Testis (tissue), 3 donors: Measurements from ENCODE around the gene ZEB2. TPM values are rescaled to one million over a fixed set of nuclear protein-coding genes. Genes with fewer than 3 reads are reported as not detected.

Experiments
- DNase-seq: peaks from one replicate; pipeline ENCODE4 v3.0.0-alpha.2; 2019
- H3K27ac ChIP-seq, 2 donors: fragments of 200-600 bp; sonication (generic); one replicate each; pipeline ENCODE4 v1.5.1; 2019
- H3K27me3 ChIP-seq: fragments of 200-600 bp; sonication (generic); one replicate; pipeline ENCODE4 v1.5.1; 2019
- H3K36me3 ChIP-seq: fragments of 200-600 bp; sonication (generic); one replicate; pipeline ENCODE4 v1.5.1; 2017; ENCODE audit warnings: low read depth; ENCODE audit errors: missing control alignments
- H3K4me1 ChIP-seq: fragments of 200-600 bp; sonication (generic); one replicate; pipeline ENCODE4 v1.5.1; 2019
- H3K4me3 ChIP-seq, 2 donors: fragments of 200-600 bp; sonication (generic); one replicate each; pipeline ENCODE4 v1.5.1; 2017 to 2019
- H3K9me3 ChIP-seq: fragments of 200-600 bp; sonication (generic); one replicate; pipeline ENCODE4 v1.5.1; 2017
- CTCF ChIP-seq, 3 experiments: fragments of 450-650 bp in 2 of 3; fragments of 200-600 bp in 1 of 3; sonication (generic) in 1 of 3; IDR thresholded peaks; one replicate each; pipeline ENCODE4 v1.5.1; 2016 to 2019; ENCODE audit warnings: antibody characterized with exemption in 3 of 3, mild to moderate bottlenecking in 2 of 3, moderate library complexity in 1 of 3
- POLR2A ChIP-seq: fragments of 450-650 bp; IDR thresholded peaks from one replicate; pipeline ENCODE4 v1.6.1; 2017; ENCODE audit warnings: antibody characterized with exemption, mild to moderate bottlenecking, moderate library complexity
- WGBS, 2 donors: methylation state at CpG; one replicate each; pipeline ENCODE4 v1.1.5; 2018; 5-methylcytosine and 5-hydroxymethylcytosine counted together
- intact Hi-C: fragments of 100-400 bp; cut with DNase I; formaldehyde crosslinking; loops from one replicate; pipeline ENCODE4 v1.15.1; 2023; ENCODE audit warnings: low total_unique reads
- polyA plus RNA-seq: library from polyadenylated mRNA; stranded (reverse); fragments of 350-450 nt; fragmentation: Illumina TruSeq; extraction: RNeasy Lipid Tissue Mini Kit (QIAGEN cat#74804); gene quantifications from one replicate; pipeline ENCODE4 v1.2.3, GENCODE V29; 2014; ENCODE audit warnings: low read depth, low replicate concordance; ENCODE audit not compliant: insufficient read depth
- total RNA-seq, 2 donors: library from RNA; depleted of rRNA; stranded (reverse); fragments of >200 nt; gene quantifications; one replicate each; pipeline ENCODE4 v1.2.3, GENCODE V29; 2016

ZEB2 gene
- total and polyA plus RNA-seq, 3 donors from 2014 or later: 38.7 to 96.4 (median 87.8) TPM

- H3K36me3 ChIP-seq: no peaks in the 10 kb centered on the region
- H3K4me3 ChIP-seq: no peak overlapping the region
- H3K27me3 ChIP-seq: no peaks in the 10 kb centered on the region
- H3K27ac ChIP-seq: peak overlapping the region in 1 of 2 donors; percentile 25
- H3K4me1 ChIP-seq: peaks cover 22% of the 10 kb centered on the region
- no peak for DNase-seq
- intact Hi-C loops: no loop called here
- TF ChIP-seq CTCF (IDR thresholded peaks at IDR 0.05) (no peak), POLR2A (no peak)
- no peaks in the 10 kb centered on the region for H3K9me3 ChIP-seq
These were observed 158.2 kb downstream of the ZEB2 start for GRCh38 chr2:144361742-144362141.

GRCh38 chr2:144359684-144360083, 160.2 kb downstream of the ZEB2 start:
- Histone ChIP-seq H3K27me3 (no peaks in the 10 kb centered on the region), H3K9me3 (no peaks in the 10 kb centered on the region), H3K4me1 (peaks cover 33% of the 10 kb centered on the region), H3K36me3 (no peaks in the 10 kb centered on the region), H3K27ac (peak overlapping the region; percentile 52 to 77), H3K4me3 (no peak overlapping the region)
- WGBS, 2 donors: 81 to 100% methylated on average over 1 of the region's 1 CpG
- DNase-seq: no peak
- intact Hi-C loops: no loop called here
- TF ChIP-seq POLR2A: no peak
- no peak for TF ChIP-seq CTCF (IDR thresholded peaks at IDR 0.05)

- Histone ChIP-seq H3K36me3 (no peaks in the 10 kb centered on the region), H3K27ac (peak overlapping the region; percentile 52 to 77), H3K27me3 (no peaks in the 10 kb centered on the region), H3K4me3 (no peak overlapping the region), H3K4me1 (peaks cover 33% of the 10 kb centered on the region), H3K9me3 (no peaks in the 10 kb centered on the region)
- TF ChIP-seq CTCF (IDR thresholded peaks at IDR 0.05) (no peak), POLR2A (no peak)
- DNase-seq: peak; percentile 43
- intact Hi-C loops: no loop called here
- WGBS, 2 donors: 30 to 37% methylated on average over 4 of the region's 4 CpGs
These were observed 160.9 kb downstream of the ZEB2 start for GRCh38 chr2:144358979-144359541.

- H3K9me3 ChIP-seq: no peaks in the 10 kb centered on the region
- no peak for DNase-seq
- peak overlapping the region; percentile 52 to 77 for H3K27ac ChIP-seq
- no peaks in the 10 kb centered on the region for H3K36me3 ChIP-seq
- no peak overlapping the region for H3K4me3 ChIP-seq
- TF ChIP-seq POLR2A (no peak), CTCF (IDR thresholded peaks at IDR 0.05) (no peak)
- 45 to 47% methylated on average over 3 of the region's 3 CpGs for WGBS, 2 donors
- H3K4me1 ChIP-seq: peaks cover 33% of the 10 kb centered on the region
- H3K27me3 ChIP-seq: no peaks in the 10 kb centered on the region
- intact Hi-C loops: no loop called here
These were observed 161.4 kb downstream of the ZEB2 start for GRCh38 chr2:144358374-144358964.
